ENCODE data around the gene IQGAP1.
"Not testable (repeated sequence)": the region's sequence is repeated elsewhere in the genome, so short reads cannot be mapped to it uniquely, and the experiment has no call there.

IQGAP1 gene

GRCh38 chr15:90482124-90483011 is 94.3 kb downstream of the IQGAP1 start:
- DNase-seq (ENCODE audit: low read depth in 2 of 3, low spot score in 2 of 3) = no peak

- no peak for DNase-seq (ENCODE audit: low read depth in 2 of 3, low spot score in 2 of 3)
Measured at GRCh38 chr15:90483012-90483307, 94.9 kb downstream of the IQGAP1 start.

GRCh38 chr15:90483637-90484036 is 95.6 kb downstream of the IQGAP1 start:
- no peak for DNase-seq (ENCODE audit: low read depth in 2 of 3, low spot score in 2 of 3)

- no peak for DNase-seq (ENCODE audit: low read depth in 2 of 3, low spot score in 2 of 3)
Measured at GRCh38 chr15:90487186-90487585, 99.1 kb downstream of the IQGAP1 start.

GRCh38 chr15:90489514-90489913 is 101.5 kb downstream of the IQGAP1 start:
- DNase-seq (ENCODE audit: low read depth in 2 of 3, low spot score in 2 of 3) = no peak

GRCh38 chr15:90489944-90490343 is 101.9 kb downstream of the IQGAP1 start:
- DNase-seq (ENCODE audit: low read depth in 2 of 3, low spot score in 2 of 3) = no peak

- no peak for DNase-seq (ENCODE audit: low read depth in 2 of 3, low spot score in 2 of 3)
Measured at GRCh38 chr15:90493647-90494046, 105.6 kb downstream of the IQGAP1 start.

- DNase-seq (ENCODE audit: low read depth in 2 of 3, low spot score in 2 of 3) = no peak
Measured at GRCh38 chr15:90495067-90495466, 107.0 kb downstream of the IQGAP1 start.

- no peak for DNase-seq (ENCODE audit: low read depth in 2 of 3, low spot score in 2 of 3)
Measured at GRCh38 chr15:90496791-90497190, 108.7 kb downstream of the IQGAP1 start.

GRCh38 chr15:90497376-90497775 is 109.3 kb downstream of the IQGAP1 start:
- no peak for DNase-seq (ENCODE audit: low read depth in 2 of 3, low spot score in 2 of 3)

GRCh38 chr15:90497912-90498311 is 109.9 kb downstream of the IQGAP1 start:
- no peak for DNase-seq (ENCODE audit: low read depth in 2 of 3, low spot score in 2 of 3)

- no peak for DNase-seq (ENCODE audit: low read depth in 2 of 3, low spot score in 2 of 3)
Measured at GRCh38 chr15:90500171-90500570, 112.1 kb downstream of the IQGAP1 start.

GRCh38 chr15:90501898-90502297 is 113.9 kb downstream of the IQGAP1 start:
- DNase-seq (ENCODE audit: low read depth in 2 of 3, low spot score in 2 of 3) = no peak

GRCh38 chr15:90510781-90511180 is 122.7 kb downstream of the IQGAP1 start:
- DNase-seq (ENCODE audit: low read depth in 2 of 3, low spot score in 2 of 3) = not testable (repeated sequence)

- peak in 1 of 3 experiments; percentile 8 for DNase-seq (ENCODE audit: low read depth in 2 of 3, low spot score in 2 of 3)
Measured at GRCh38 chr15:90511211-90511618, 123.2 kb downstream of the IQGAP1 start.

- no peak for DNase-seq (ENCODE audit: low read depth in 2 of 3, low spot score in 2 of 3)
Measured at GRCh38 chr15:90512276-90512675, 124.2 kb downstream of the IQGAP1 start.

GRCh38 chr15:90512981-90513380 is 124.9 kb downstream of the IQGAP1 start:
- DNase-seq (ENCODE audit: low read depth in 2 of 3, low spot score in 2 of 3) = no peak

GRCh38 chr15:90513448-90513847 is 125.4 kb downstream of the IQGAP1 start:
- DNase-seq (ENCODE audit: low read depth in 2 of 3, low spot score in 2 of 3) = no peak

- DNase-seq (ENCODE audit: low read depth in 2 of 3, low spot score in 2 of 3) = not testable (repeated sequence)
Measured at GRCh38 chr15:90513893-90514292, 125.9 kb downstream of the IQGAP1 start.

GRCh38 chr15:90519688-90520087 is 131.6 kb downstream of the IQGAP1 start:
- no peak for DNase-seq (ENCODE audit: low read depth in 2 of 3, low spot score in 2 of 3)

- DNase-seq (ENCODE audit: low read depth in 2 of 3, low spot score in 2 of 3) = no peak
Measured at GRCh38 chr15:90520365-90520764, 132.3 kb downstream of the IQGAP1 start.

- no peak for DNase-seq (ENCODE audit: low read depth in 2 of 3, low spot score in 2 of 3)
Measured at GRCh38 chr15:90523373-90523772, 135.3 kb downstream of the IQGAP1 start.

Data from activated CD8-positive, alpha-beta memory T cell treated with anti-CD3 and anti-CD28 coated beads for 48 hours (primary cell).